ENCODE data around the gene CDIPT.
"Not testable (repeated sequence)": the region's sequence is repeated elsewhere in the genome, so short reads cannot be mapped to it uniquely, and the experiment has no call there.

The CDIPT gene

GRCh38 chr16:29862884-29863668 is at the start of gene CDIPT:
TSS of gene CDIPT (minus strand) at chr16:29863226. CDS start at chr16:29862857, 369 bp downstream.
- peak; percentile 81 to 99 (median 92) for DNase-seq

DNA sequence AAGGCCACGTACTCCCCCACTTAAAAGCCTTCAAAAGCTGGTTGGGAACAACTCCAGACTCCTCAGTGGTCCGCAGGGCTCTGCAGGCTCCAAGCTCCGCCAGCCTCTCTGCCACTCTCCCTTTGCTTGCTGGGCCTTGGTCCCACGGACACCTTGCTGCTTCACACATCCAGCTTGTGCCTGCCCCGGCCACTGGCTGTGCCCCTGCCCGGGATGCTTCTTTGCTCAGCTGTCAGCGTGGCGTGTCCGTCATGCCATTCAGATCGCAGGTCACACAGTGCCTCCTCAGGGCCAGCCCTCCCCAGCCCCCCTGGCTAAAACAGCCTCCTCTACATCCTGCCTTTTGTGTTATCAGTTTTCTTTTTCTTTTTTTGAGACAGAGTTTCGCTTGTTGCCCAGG is 49.1 kb upstream of the CDIPT start:
- DNase-seq: no peak

GRCh38 chr16:29911676-29912010 is 48.6 kb upstream of the CDIPT start:
- DNase-seq: no peak

DNA sequence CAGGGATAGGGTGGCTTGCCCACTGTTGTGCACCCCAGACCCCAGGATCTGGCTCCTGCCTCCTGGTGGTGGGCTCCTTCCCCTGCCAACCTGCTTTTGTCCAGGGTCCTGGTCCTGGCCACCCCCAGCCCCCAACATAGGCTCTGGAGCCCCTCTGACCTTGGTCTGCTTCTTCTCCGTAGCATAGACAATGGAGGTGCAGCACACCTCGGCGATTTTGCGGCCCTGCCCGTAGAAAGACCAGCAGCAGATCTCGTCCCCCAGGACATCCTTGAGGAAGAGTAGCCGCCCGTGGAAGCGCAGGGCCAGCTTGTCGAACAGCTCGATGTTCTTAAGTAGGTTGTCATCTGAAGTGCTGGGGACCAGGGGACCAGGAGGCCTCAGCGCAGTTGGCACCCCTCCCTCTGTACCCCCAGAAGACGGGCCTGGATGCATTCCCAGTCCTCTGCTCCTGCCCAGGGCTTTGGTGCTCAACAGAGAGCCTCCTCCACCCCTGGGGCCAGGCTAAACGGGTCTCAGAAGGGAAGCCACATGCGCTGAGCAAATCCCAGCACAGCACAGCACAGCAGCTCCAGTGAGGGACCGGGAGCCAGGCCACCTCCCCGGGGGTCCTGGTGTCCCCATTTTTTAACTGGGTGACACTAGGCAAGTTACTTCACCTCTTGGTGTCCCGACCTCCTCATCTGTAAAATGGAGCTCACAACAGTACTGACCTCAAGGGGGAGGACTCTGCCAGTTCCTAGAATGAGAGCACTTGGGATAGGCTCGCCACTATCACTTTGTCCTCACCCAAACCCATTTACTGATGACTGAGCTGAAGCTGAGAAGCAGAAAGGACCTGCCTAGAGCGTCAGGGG is 48.0 kb upstream of the CDIPT start:
- no peak for DNase-seq

GRCh38 chr16:29909851-29910250 is 46.8 kb upstream of the CDIPT start:
- DNase-seq: not testable (repeated sequence)

- no peak for DNase-seq
Observed at GRCh38 chr16:29909391-29909790, 46.4 kb upstream of the CDIPT start.

- no peak for DNase-seq
Observed at GRCh38 chr16:29908719-29909220, 45.7 kb upstream of the CDIPT start.

DNA sequence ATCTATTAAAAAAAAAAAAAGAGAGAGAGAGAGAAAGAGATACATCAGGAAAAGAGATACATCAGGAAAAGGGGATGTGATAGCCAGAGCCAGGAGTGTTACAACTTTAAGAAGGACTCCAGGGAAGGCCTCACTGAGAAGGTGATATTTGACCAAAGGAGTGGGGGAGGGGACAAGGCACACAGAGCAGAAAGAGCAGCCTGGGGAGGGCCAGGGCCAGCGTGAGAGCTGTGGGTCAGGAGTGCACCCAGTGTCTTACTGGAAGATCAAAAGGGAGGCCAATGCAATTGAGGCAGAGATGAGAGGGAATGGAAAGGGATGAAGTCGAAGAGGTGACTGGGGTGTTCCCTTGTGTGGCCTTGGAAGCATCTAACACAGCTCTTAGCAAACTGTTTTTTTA is 44.9 kb upstream of the CDIPT start:
- no peak for DNase-seq

DNA sequence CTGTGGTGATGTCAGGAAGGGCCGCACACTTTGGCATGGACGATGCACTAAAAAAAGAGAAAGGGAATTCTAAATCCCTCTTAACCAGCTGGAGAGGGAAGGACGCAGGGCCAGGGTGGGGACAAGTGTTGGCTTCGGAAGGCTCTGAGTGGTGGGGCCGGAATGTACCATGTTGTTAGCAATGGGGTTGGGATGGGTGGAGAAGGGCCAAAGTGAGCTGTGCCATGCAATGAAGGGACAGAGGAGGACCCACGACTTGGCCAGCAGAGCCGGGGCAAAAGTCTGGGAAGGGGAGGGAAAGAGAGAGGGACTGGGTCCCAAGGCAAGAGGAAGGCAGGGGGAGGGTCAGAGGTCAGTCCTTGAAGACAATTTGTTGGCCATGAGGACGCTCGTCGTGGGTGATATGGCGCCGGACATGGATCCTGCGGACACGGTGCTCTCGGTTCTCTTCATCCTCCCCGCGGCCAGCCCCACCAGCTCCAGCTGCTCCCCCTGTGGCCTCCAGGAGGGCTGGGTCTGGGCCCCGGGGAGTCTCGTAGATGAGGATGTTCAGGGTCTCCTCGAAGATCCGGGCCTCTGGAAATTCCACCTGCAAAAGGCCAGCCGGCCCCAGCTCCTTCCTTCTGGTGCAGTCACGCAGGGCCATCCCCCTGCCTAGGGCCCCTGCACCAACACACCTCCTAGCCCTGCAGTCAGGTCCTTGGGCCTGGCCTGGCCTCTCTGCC is 43.7 kb upstream of the CDIPT start:
- DNase-seq: no peak

GRCh38 chr16:29905668-29906067 is 42.6 kb upstream of the CDIPT start:
- DNase-seq: no peak

DNA sequence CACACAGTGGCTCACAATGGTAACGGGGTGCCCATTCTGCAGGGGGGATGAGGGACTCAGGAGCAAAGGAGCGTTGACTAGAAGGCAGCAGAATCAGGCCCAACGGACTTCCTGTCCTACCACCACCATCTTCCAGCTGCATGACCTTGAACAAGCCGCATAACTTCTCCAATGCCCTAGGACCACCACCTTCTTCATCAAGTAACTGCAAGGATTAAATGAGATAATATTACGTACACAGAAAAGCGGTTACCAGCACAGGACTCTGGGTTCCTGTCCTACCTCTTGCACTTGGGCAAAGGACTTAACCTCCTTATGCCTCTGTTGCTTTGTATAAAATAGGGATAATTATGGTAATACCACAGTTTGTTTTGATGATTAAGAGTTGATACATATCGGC is 41.9 kb upstream of the CDIPT start:
- DNase-seq: no peak

GRCh38 chr16:29903590-29903989 is 40.6 kb upstream of the CDIPT start:
- DNase-seq: no peak

DNA sequence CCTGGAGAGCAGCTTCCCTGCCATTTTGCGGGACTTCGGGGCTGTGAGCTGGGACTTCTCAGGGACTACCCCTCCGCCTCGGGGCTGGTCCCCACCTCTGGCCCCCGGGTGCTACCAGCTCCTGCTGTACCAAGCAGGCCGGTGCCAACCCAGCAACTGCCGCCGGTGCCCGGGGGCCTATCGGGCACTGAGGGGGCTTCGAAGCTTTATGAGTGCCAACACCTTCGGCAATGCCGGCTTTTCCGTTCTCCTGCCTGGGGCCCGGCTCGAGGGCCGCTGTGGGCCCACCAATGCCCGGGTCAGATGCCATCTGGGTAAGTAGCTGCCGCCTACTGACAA is 38.5 kb upstream of the CDIPT start:
- DNase-seq: no peak

DNA sequence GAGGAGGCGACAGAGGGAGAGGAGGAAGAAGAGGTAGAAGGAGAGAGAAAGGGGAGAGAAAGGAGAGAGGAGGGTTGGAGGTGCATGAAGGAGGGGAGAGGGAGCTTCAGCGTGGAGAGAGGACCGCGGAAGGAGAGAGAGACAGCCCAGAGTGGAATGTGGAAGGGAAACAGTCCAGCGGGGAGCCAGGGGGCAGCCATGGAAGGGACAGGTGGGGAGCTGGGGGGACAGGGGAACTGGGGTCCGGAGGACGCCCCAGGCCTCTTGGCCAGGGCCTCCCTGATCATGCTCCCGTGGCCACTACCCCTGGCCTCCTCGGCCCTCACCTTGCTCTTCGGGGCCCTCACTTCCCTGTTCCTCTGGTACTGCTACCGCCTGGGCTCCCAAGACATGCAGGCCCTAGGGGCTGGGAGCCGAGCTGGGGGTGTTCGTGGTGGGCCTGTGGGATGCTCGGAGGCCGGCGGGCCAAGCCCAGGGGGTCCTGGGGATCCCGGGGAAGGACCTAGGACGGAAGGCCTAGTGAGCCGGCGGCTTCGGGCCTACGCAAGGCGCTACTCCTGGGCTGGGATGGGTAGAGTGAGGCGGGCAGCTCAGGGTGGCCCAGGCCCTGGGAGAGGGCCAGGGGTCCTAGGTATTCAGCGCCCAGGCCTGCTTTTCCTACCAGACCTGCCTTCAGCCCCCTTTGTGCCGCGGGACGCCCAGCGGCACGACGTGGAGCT is 38.0 kb upstream of the CDIPT start:
- DNase-seq: no peak

GRCh38 chr16:29900102-29900887 is 37.3 kb upstream of the CDIPT start, which contains the start of gene ASPHD1:
TSS of gene ASPHD1 (plus strand) at chr16:29900488. CDS start at chr16:29900972, 484 bp downstream.
- DNase-seq: peak; percentile 60 to 89 (median 76)

GRCh38 chr16:29899516-29900101 is 36.6 kb upstream of the CDIPT start, which contains the start of gene SEZ6L2:
TSS of gene SEZ6L2 (minus strand) at chr16:29899550. CDS start at chr16:29899019, 531 bp downstream.
- DNase-seq: no peak

DNA sequence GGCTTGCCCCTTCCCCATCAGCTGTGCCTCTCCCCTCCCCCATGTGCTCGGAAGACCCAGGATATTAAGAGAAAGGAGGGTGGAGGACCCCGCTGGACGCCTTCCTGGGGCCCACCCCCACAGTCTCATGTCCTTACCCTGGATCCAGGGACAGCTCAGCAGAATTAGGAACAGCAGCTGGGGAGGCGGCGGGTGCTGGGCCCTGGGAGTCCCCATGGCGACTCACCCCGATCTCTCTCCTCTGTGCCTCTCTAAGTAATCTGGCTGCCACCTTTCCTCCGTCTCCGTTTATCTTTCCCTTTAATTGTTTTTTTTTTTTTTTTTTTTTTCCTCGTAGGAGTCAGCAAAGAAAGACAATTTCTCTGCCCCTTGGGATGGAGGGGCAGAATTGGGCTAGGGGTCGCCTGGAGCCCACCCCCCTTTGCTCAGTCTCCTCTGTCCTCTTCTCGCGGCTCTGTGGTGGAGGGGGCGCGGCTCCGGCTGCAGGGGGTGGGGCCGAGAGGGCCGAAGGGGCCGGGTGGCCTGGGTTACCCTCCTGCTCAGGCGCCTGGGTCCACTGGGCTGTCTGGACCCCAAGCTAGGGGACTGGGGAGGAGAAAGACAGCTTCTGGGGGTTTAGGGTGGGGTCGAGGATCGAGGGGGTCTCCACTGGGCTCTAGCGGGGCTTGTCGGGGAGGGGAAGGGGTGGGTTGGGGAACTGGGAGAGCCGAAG is 35.9 kb upstream of the CDIPT start:
- no peak for DNase-seq

DNA sequence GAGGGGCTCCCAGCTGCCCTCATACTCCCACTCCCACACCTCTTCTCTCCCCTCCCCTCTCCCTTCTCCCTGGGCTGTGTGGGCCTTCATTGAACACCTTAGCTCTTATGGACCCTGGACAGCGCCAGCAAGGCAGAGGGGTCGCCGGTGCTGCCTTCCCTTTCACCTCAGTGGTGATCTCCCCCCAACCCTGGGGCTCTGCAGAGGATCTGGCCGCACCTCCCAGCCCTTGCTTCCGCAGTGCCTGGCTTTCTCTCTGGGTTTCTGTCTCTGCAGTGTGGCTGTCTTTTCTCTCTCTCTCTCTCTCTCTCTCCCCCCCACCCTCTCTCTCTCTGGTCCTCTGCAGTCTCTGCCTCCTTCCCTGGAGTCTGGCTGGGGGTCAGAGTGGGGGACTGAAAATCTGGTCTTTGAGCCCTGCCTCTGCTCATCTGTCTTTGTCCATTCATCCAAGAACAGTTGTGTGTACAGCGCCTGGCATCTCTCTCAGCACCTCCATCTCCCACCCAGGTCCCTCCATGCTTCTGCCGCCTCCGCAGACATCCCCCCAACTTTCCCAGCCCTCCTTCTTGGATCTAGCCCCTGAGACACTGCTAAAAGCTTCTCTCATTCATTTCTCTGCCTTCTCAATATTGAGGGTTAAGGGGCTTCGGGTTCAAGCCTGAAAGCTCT is 35.2 kb upstream of the CDIPT start:
- DNase-seq: no peak

- DNase-seq: no peak
Observed at GRCh38 chr16:29897333-29897732, 34.3 kb upstream of the CDIPT start.

DNA sequence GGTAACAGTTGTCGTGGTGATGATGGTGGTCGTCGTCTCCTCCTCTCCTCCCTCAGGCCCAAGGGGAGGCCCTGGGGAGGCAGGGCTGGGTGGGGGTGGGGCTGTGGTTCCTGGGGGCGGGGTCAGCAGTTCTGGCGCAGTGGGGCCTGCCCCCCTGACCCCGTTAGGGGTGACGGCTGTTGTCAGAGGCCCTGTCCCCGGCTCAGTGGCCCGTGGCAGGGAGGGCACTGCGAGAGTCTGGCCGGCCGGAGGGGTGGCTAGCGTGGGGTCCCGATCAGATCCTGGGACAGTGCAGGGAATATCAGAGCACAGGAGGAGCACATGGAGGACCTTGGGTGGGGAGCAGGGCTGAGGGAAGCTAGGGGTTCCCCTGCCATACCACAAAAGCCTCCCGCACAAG is 33.8 kb upstream of the CDIPT start:
- no peak for DNase-seq

Data from stimulated activated naive CD4-positive, alpha-beta T cell (primary cell).